ENCODE data around the gene VPS37D.

DNA sequence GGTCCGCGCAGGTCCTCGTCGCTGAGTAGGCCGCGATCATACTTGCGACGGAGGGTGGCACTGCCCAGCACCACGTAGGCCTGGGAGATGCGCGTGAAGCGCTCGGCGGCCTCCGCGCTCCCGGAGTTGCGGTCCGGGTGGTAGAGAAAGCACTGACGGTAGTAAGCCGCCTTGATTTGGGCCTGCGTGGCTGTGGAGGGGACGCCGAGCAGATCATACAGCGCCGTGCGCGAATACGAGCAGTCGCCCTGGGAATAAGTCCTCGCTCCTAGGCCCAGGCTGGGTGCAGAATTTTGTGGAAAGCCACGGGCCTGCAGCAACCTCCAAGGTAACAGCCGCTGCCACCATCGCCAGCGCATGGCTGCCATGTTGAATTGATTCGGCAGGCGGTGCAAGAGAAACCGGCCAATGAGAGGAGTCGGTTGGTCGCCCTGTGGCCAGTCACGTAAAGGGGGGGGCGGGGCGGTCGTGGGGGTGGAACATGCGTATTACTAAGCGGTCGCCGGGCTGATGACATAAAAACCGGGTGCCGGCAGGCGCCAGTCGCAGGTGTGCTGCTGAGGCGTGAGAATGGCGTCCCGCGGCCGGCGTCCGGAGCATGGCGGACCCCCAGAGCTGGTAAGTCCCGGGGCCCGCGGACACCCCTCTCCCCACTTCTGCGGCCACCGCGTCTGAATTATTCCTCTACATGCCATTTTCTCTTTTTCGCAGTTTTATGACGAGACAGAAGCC is 15.6 kb downstream of the VPS37D start, which contains the start of the genes BUD23 and DNAJC30:
- TF ChIP-seq POLR2A (IDR thresholded peaks at IDR 0.05) (no peak), CTCF (IDR thresholded peaks at IDR 0.05) (no peak)
